ENCODE measurements around the gene ELF5. TPM values are rescaled to one million over a fixed set of nuclear protein-coding genes. Genes with fewer than 3 reads are reported as not detected.

ELF5 gene
- total and polyA plus RNA-seq, 2 of the 13 experiments (the other 11 are each of a cell fraction or from before 2014, with no cell fraction given), result 0.51 to 2.6 TPM

DNA sequence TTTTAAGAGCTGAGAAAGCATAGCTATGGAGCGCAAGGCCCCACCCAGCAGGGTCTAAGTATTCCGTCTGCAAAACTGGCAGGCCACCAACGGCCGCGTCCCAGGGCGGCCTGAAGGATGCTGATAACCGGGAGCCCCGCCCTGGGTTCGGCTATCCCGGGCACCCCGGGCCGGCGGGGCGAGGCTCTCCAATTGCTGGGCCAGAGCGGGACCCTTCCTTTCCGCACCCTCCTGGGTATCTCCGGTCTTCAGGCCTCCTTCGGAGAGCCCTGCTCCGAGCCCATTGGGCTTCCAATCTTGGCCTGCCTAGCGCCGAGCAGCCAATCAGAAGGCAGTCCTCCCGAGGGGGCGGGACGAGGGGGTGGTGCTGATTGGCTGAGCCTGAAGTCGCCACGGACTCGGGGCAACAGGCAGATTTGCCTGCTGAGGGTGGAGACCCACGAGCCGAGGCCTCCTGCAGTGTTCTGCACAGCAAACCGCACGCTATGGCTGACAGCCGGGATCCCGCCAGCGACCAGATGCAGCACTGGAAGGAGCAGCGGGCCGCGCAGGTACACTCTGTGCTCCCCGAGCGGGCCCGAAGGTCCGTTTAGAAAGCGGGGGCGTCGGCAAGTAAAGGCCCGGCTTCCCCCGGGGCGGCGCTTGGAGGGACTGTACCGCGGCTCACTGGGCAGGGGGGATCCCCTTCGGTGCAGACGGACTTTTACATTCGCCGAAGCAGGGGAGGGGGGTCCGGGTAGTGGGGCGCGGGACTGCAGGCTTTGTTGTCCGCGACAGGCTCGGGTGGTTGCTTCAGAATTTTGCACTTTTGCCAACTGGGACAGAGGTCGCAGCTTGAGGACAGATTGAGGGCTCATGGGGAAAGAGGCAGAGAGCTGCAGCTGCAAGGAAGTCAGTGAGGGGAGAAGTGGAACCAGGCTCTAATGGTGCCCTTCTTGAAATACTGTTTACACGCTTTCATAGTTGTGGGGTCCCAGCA is 74.8 kb downstream of the ELF5 start, which contains the start of gene CAT (continued):
- TF ChIP-seq ATRX (CRISPR knock-in tag; IDR thresholded peaks at IDR 0.05; ENCODE audit: borderline replicate concordance) (no peak), ZNF800 (CRISPR knock-in tag; IDR thresholded peaks at IDR 0.05) (no peak), BORCS8-MEF2B (CRISPR knock-in tag; IDR thresholded peaks at IDR 0.05) (peak; percentile 81; the same call in 1 of the 2 replicates), SMAD3 (CRISPR knock-in tag; IDR thresholded peaks at IDR 0.05) (0 out of 2 replicates have a peak, but pooled peaks have one; percentile 18), BRCA1 (CRISPR knock-in tag; IDR thresholded peaks at IDR 0.05) (no peak), GTF2F1 (IDR thresholded peaks at IDR 0.05; ENCODE audit: low read length) (no peak), NRL (CRISPR knock-in tag; IDR thresholded peaks at IDR 0.05; ENCODE audit: borderline replicate concordance) (no peak; the same call in 1 of the 2 replicates), HNRNPUL1 (IDR thresholded peaks at IDR 0.05; ENCODE audit: low read depth, low read length) (no peak), PPARG (CRISPR knock-in tag; conservative IDR thresholded peaks at IDR 0.05) (peak; percentile 97), PHF5A (CRISPR knock-in tag; IDR thresholded peaks at IDR 0.05; ENCODE audit: low read depth, unreplicated experiment) (no peak), FOXJ3 (CRISPR knock-in tag; IDR thresholded peaks at IDR 0.05; ENCODE audit: borderline replicate concordance) (peak; percentile 50; the same call in 1 of the 2 replicates), ZNF570 (CRISPR knock-in tag; IDR thresholded peaks at IDR 0.05; ENCODE audit: borderline replicate concordance) (peak; percentile 0; the same call in 1 of the 2 replicates), SAP130 (CRISPR knock-in tag; IDR thresholded peaks at IDR 0.05; ENCODE audit: low read depth) (peak; percentile 83), ZNF547 (CRISPR knock-in tag; IDR thresholded peaks at IDR 0.05) (peak; percentile 82), MIER2 (CRISPR knock-in tag; IDR thresholded peaks at IDR 0.05) (no peak), MAX (IDR thresholded peaks at IDR 0.05) (peak; percentile 79; the same call in 1 of the 2 replicates), SNAPC4 (CRISPR knock-in tag; IDR thresholded peaks at IDR 0.05) (no peak), SIN3A (IDR thresholded peaks at IDR 0.05; ENCODE audit: borderline replicate concordance, low read depth, low read length) (no peak), ATF7 (IDR thresholded peaks at IDR 0.05) (no peak), ATF7 (CRISPR knock-in tag; IDR thresholded peaks at IDR 0.05) (peak; percentile 21; the same call in 1 of the 2 replicates), PTBP1 (IDR thresholded peaks at IDR 0.05; ENCODE audit: low read depth, low read length, poor library complexity, severe bottlenecking) (no peak), SP2 (CRISPR knock-in tag; IDR thresholded peaks at IDR 0.05) (peak; percentile 97), CHCHD3 (CRISPR knock-in tag; IDR thresholded peaks at IDR 0.05) (no peak), STAG1 (CRISPR knock-in tag; IDR thresholded peaks at IDR 0.05) (no peak)

Measured in HepG2 (cell line).